HEK293 (cell line): ENCODE data around the gene RABAC1.

Experiments used
- CTCF ChIP-seq: fragments of 450-650 bp; formaldehyde crosslinking; IDR thresholded peaks from 2 replicates; pipeline ENCODE4 v1.5.1; 2016; ENCODE audit warnings: missing biosample characterization, missing genetic modification characterization
- GLIS1 ChIP-seq: fragments of 450-650 bp; formaldehyde crosslinking; IDR thresholded peaks from 2 replicates; pipeline ENCODE4 v1.5.1; 2016; ENCODE audit warnings: missing biosample characterization, missing genetic modification characterization
- HIC1 ChIP-seq: fragments of 450-650 bp; formaldehyde crosslinking; IDR thresholded peaks from 2 replicates; pipeline ENCODE4 v1.5.1; 2016; ENCODE audit warnings: missing biosample characterization, missing genetic modification characterization
- MEIS1 ChIP-seq: sonication (generic); formaldehyde crosslinking; IDR thresholded peaks from 2 replicates; pipeline ENCODE4 v1.8.1; 2022; ENCODE audit warnings: missing genetic modification reagents, mild to moderate bottlenecking, borderline replicate concordance
- REST ChIP-seq: fragments of 450-650 bp; formaldehyde crosslinking; IDR thresholded peaks from 2 replicates; pipeline ENCODE4 v1.5.1; 2016; ENCODE audit warnings: missing biosample characterization, missing genetic modification characterization
- SCRT1 ChIP-seq: fragments of 450-650 bp; formaldehyde crosslinking; IDR thresholded peaks from 2 replicates; pipeline ENCODE4 v1.5.1; 2016; ENCODE audit warnings: missing biosample characterization, missing genetic modification characterization, borderline replicate concordance
- ZBTB21 ChIP-seq: fragments of 450-650 bp; formaldehyde crosslinking; IDR thresholded peaks from 2 replicates; pipeline ENCODE4 v1.5.1; 2017; ENCODE audit warnings: missing biosample characterization, missing genetic modification characterization
- ZFP37 ChIP-seq: fragments of 450-650 bp; formaldehyde crosslinking; IDR thresholded peaks from 2 replicates; pipeline ENCODE4 v1.5.1; 2016; ENCODE audit warnings: missing biosample characterization, missing genetic modification characterization
- ZNF112 ChIP-seq: fragments of 450-650 bp; formaldehyde crosslinking; IDR thresholded peaks from 2 replicates; pipeline ENCODE4 v1.5.0; 2017; ENCODE audit warnings: missing biosample characterization, missing genetic modification characterization
- ZNF140 ChIP-seq: fragments of 450-650 bp; formaldehyde crosslinking; IDR thresholded peaks from 2 replicates; pipeline ENCODE4 v1.5.1; 2016; ENCODE audit warnings: missing biosample characterization, missing genetic modification characterization
- ZNF169 ChIP-seq: fragments of 450-650 bp; formaldehyde crosslinking; IDR thresholded peaks from 2 replicates; pipeline ENCODE4 v1.5.1; 2016; ENCODE audit warnings: missing biosample characterization, missing genetic modification characterization
- ZNF24 ChIP-seq: fragments of 450-650 bp; formaldehyde crosslinking; IDR thresholded peaks from 2 replicates; pipeline ENCODE4 v1.5.1; 2016; ENCODE audit warnings: missing biosample characterization, missing genetic modification characterization
- ZNF274 ChIP-seq, 2 experiments: fragments of 200-500 bp in 1 of 2; fragments of 450-650 bp in 1 of 2; sonication (Bioruptor generic) in 1 of 2; formaldehyde crosslinking in 1 of 2; IDR thresholded peaks; 2 replicates each; pipeline versions ENCODE4 v1.5.1 to v1.6.1; 2014 to 2016; ENCODE audit warnings: borderline replicate concordance in 1 of 2, inconsistent platforms in 1 of 2, low read length in 1 of 2, missing biosample characterization in 1 of 2, missing genetic modification characterization in 1 of 2
- ZNF48 ChIP-seq: fragments of 450-650 bp; formaldehyde crosslinking; IDR thresholded peaks from 2 replicates; pipeline ENCODE4 v1.5.1; 2016; ENCODE audit warnings: missing biosample characterization, missing genetic modification characterization
- ZNF623 ChIP-seq: fragments of 450-650 bp; formaldehyde crosslinking; IDR thresholded peaks from 2 replicates; pipeline ENCODE4 v1.5.1; 2016; ENCODE audit warnings: missing biosample characterization, missing genetic modification characterization
- ZNF692 ChIP-seq: fragments of 450-650 bp; formaldehyde crosslinking; IDR thresholded peaks from 2 replicates; pipeline ENCODE4 v1.5.1; 2016; ENCODE audit warnings: missing biosample characterization, missing genetic modification characterization
- ZNF707 ChIP-seq: fragments of 450-650 bp; formaldehyde crosslinking; IDR thresholded peaks from 2 replicates; pipeline ENCODE4 v1.5.1; 2016; ENCODE audit warnings: missing biosample characterization, missing genetic modification characterization
- ZSCAN30 ChIP-seq: fragments of 450-650 bp; IDR thresholded peaks from 2 replicates; pipeline ENCODE4 v1.5.1; 2018; ENCODE audit warnings: missing biosample characterization, mild to moderate bottlenecking, missing genetic modification characterization, moderate library complexity
- TF ChIP-seq, protein P1 (sequence below): fragments of 450-650 bp; formaldehyde crosslinking; IDR thresholded peaks from 2 replicates; pipeline ENCODE4 v1.5.1; 2017; ENCODE audit warnings: missing biosample characterization, mild to moderate bottlenecking, missing genetic modification characterization, moderate library complexity
- TF ChIP-seq, protein P2 (sequence below): fragments of 450-650 bp; formaldehyde crosslinking; IDR thresholded peaks from 2 replicates; pipeline ENCODE4 v1.5.1; 2016; ENCODE audit warnings: missing biosample characterization, missing genetic modification characterization
- TF ChIP-seq, protein P3 (sequence below): fragments of 450-650 bp; formaldehyde crosslinking; optimal IDR thresholded peaks from 2 replicates; pipeline ENCODE3; 2016; ENCODE audit warnings: missing biosample characterization, mild to moderate bottlenecking, missing genetic modification characterization
- TF ChIP-seq, protein P4 (sequence below): fragments of 450-650 bp; formaldehyde crosslinking; IDR thresholded peaks from 2 replicates; pipeline ENCODE4 v1.5.1; 2016; ENCODE audit warnings: missing biosample characterization, missing genetic modification characterization

RABAC1 gene

GRCh38 chr19:41924151-41925145 is 34.7 kb downstream of the RABAC1 start (continued):
- TF ChIP-seq, protein P1, sequence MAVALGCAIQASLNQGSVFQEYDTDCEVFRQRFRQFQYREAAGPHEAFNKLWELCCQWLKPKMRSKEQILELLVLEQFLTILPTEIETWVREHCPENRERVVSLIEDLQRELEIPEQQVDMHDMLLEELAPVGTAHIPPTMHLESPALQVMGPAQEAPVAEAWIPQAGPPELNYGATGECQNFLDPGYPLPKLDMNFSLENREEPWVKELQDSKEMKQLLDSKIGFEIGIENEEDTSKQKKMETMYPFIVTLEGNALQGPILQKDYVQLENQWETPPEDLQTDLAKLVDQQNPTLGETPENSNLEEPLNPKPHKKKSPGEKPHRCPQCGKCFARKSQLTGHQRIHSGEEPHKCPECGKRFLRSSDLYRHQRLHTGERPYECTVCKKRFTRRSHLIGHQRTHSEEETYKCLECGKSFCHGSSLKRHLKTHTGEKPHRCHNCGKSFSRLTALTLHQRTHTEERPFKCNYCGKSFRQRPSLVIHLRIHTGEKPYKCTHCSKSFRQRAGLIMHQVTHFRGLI: no peak
- TF ChIP-seq, protein P2, sequence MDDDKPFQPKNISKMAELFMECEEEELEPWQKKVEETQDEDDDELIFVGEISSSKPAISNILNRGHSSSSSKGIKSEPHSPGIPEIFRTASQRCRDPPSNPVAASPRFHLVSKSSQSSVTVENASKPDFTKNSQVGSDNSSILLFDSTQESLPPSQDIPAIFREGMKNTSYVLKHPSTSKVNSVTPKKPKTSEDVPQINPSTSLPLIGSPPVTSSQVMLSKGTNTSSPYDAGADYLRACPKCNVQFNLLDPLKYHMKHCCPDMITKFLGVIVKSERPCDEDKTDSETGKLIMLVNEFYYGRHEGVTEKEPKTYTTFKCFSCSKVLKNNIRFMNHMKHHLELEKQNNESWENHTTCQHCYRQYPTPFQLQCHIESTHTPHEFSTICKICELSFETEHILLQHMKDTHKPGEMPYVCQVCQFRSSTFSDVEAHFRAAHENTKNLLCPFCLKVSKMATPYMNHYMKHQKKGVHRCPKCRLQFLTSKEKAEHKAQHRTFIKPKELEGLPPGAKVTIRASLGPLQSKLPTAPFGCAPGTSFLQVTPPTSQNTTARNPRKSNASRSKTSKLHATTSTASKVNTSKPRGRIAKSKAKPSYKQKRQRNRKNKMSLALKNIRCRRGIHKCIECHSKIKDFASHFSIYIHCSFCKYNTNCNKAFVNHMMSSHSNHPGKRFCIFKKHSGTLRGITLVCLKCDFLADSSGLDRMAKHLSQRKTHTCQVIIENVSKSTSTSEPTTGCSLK (tag by site-specific recombination): no peak
- TF ChIP-seq ZNF623 (tag by site-specific recombination) (no peak), ZNF169 (0 out of 2 replicates have a peak, but pooled peaks have one; percentile 23), CTCF (no peak), ZNF707 (tag by site-specific recombination) (no peak), REST (tag by site-specific recombination) (no peak), HIC1 (tag by site-specific recombination) (no peak), ZFP37 (tag by site-specific recombination) (0 out of 2 replicates have a peak, but pooled peaks have one; percentile 26), ZNF24 (0 out of 2 replicates have a peak, but pooled peaks have one; percentile 37), GLIS1 (tag by site-specific recombination) (peak; percentile 74), ZNF112 (tag by site-specific recombination) (no peak), ZNF48 (tag by site-specific recombination) (no peak), SCRT1 (tag by site-specific recombination) (peak; percentile 98), ZNF692 (tag by site-specific recombination) (no peak), ZSCAN30 (tag by site-specific recombination) (no peak), ZNF274 (IDR thresholded peaks at IDR 0.05; ENCODE audit: low read length) (no peak), ZNF274 (tag by site-specific recombination; IDR thresholded peaks at IDR 0.05; ENCODE audit: borderline replicate concordance) (no peak), MEIS1 (CRISPR knock-in tag) (no peak), ZNF140 (tag by site-specific recombination) (no peak), ZBTB21 (no peak)
- TF ChIP-seq, protein P3, sequence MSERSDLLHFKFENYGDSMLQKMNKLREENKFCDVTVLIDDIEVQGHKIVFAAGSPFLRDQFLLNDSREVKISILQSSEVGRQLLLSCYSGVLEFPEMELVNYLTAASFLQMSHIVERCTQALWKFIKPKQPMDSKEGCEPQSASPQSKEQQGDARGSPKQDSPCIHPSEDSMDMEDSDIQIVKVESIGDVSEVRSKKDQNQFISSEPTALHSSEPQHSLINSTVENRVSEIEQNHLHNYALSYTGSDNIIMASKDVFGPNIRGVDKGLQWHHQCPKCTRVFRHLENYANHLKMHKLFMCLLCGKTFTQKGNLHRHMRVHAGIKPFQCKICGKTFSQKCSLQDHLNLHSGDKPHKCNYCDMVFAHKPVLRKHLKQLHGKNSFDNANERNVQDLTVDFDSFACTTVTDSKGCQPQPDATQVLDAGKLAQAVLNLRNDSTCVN: no peak
- TF ChIP-seq, protein P4, sequence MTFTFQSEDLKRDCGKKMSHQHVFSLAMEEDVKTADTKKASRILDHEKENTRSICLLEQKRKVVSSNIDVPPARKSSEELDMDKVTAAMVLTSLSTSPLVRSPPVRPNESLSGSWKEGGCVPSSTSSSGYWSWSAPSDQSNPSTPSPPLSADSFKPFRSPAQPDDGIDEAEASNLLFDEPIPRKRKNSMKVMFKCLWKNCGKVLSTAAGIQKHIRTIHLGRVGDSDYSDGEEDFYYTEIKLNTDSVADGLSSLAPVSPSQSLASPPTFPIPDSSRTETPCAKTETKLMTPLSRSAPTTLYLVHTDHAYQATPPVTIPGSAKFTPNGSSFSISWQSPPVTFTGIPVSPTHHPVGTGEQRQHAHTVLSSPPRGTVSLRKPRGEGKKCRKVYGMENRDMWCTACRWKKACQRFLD: no peak
